CD4-positive, alpha-beta T cell treated with Interferon alpha-2 for 1 hour (primary cell): ENCODE data around the gene HMOX2.
A peak's percentile ranks its signal among the peaks of the same experiment; 100 is the strongest.

Experiments used
- DNase-seq, 2 donors: peaks; one replicate each; pipeline ENCODE4 v3.0.0-alpha.2; 2020 to 2022

HMOX2 gene

GRCh38 chr16:4525634-4526277, 49.6 kb downstream of the HMOX2 start:
- no peak for DNase-seq

DNA sequence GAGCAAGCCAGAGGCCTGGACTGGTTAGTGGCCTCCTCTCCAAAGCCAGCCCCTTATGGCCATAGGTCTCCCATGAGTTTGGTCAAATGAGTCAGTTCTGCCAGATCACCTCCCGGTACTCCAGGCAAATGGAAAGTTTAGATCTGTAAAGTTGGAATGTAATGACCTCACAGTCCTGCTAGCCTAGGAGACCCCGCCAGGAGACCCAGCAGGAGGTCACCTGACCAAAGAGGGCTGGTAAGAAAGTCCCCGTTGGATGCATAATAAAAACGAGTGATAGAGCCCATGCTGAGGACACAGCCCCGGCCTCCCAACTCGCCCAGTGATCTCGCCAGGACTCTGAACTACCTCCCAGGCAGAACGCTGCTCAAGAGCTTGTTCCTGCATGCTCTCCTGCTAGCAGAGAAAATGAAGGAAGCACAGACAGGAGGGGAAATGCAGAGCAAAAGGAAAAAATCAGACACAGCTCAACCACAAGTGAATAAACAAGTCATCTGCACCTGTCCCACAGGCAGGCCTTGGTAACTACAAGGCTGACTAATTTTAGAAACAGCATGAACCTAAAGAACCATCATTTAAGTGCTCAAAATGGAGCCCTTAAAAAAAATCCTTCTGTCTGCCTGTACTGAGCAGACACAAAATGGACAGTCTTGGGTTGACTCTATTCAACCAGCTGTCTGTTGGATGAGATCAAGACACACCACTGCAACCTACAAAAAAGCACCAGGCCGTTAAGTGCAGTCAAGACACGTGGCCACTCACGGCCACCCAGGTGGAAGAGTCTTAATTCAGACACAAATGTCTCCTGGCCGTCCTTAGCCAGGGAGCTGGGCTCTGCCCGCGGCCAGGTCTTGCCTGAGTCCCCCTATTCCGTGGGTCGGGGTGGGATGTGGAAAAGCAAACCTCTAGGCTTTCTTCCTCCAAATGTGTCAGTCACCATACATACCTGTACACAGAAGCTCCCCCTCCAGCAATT, 53.2 kb downstream of the HMOX2 start:
- no peak for DNase-seq

DNA sequence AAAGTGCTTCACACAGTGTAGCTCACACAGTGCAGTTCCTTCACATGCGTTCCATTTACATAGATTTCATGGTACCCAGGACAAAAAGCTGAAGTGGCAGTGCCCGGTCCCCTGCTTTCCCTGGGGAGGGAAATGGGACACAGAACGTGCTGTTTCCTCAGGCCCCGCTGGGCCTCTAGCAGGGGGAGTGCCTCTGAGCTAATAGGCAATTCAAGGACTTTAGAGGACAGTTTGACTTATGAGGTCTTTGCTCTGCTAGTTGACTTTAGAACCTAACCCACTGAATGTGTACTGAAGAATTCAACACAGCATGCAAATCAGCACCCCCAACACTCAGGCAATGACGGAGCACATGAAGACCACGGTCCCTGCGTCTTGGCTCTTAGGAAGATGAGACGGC, 55.6 kb downstream of the HMOX2 start:
- no peak for DNase-seq

- no peak for DNase-seq
Measured at GRCh38 chr16:4532238-4532637, 56.0 kb downstream of the HMOX2 start.

- no peak for DNase-seq
Measured at GRCh38 chr16:4533490-4533889, 57.3 kb downstream of the HMOX2 start.

DNA sequence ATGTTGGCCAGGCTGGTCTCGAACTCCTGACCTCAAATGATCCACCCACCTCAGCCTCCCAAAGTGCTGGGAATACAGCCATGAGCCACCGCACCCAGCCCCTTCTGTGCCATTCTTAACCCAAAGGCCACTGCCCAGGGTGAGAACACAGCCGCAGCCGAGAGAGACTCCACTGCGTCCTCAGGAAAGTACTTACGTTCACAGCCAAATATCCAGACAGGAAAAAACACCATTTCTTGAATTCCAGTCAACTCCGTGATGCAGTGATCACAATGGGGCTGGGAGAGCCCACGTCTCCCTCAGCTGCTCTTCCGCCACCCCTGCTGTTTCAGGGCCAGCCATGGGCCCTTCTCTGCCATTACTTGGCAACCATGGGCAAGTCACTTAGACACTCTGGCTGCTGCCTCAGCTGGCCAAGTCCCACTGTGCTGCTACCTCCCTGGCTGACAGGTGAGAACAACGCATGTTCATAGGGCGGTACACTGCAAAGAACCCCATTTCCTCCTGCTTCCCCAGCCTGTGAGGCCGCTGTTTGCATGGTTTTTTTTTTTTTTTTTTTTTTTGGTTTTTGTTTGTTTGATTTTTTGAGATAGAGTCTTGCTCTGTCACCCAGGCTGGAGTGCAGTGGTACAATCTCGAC, 58.1 kb downstream of the HMOX2 start:
- DNase-seq = peak; percentile 39 to 42

DNA sequence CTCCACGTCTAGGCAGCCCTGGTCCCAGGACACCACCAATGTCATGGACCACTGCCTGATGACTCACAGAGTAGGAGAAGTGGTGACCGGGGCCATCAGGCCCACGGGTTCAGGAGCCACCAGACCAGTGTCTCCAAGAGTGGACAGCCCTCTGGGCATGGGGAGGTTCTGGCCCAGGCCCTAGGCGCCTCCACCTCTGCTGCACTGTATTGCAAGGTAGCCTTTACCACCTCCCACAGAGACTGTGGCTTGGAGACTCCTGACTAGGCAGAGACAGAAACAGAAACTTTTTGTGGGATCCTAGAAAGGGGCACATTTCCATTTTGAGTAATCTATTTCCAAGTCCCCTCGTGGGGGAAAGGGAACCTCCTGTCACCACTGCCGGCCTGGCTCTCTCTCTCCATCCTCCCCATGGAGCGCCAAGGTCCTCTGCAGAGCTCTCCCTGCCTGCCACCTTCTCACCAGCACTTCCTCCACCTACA, 59.5 kb downstream of the HMOX2 start:
- DNase-seq = no peak

DNA sequence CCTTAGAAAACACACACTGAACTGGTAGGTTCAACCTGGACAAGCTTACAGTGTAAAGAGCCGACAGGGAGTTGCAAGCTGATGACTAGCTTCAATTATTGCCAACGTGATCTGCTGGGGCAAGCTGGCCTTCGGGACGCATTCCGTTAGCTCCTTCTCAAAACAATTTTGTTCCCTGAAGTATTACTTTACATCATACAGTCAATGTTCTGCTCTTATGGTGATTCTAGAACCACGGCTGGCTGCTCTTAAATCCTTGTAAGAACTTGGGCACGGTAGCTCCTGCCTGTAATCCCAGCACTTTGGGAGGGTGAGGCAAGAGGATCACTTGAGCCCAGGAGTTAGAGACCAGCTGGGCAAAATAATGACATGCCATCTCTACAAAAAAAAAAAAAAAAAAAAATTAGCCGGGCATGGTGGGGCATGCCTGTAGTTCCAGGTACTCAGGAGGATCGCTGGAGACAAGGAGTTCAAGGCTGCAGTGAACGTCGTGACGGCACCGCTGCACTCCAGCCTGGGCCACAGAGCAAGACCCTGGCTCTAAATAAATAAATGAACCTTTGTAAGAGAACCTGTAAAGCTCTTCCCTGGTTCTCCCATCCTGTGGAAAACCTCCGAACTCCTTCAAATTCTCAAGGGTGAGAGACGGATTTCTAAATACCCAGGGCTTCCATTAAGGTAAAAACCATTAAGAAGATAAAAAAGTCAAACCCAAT, 60.4 kb downstream of the HMOX2 start:
- no peak for DNase-seq

DNA sequence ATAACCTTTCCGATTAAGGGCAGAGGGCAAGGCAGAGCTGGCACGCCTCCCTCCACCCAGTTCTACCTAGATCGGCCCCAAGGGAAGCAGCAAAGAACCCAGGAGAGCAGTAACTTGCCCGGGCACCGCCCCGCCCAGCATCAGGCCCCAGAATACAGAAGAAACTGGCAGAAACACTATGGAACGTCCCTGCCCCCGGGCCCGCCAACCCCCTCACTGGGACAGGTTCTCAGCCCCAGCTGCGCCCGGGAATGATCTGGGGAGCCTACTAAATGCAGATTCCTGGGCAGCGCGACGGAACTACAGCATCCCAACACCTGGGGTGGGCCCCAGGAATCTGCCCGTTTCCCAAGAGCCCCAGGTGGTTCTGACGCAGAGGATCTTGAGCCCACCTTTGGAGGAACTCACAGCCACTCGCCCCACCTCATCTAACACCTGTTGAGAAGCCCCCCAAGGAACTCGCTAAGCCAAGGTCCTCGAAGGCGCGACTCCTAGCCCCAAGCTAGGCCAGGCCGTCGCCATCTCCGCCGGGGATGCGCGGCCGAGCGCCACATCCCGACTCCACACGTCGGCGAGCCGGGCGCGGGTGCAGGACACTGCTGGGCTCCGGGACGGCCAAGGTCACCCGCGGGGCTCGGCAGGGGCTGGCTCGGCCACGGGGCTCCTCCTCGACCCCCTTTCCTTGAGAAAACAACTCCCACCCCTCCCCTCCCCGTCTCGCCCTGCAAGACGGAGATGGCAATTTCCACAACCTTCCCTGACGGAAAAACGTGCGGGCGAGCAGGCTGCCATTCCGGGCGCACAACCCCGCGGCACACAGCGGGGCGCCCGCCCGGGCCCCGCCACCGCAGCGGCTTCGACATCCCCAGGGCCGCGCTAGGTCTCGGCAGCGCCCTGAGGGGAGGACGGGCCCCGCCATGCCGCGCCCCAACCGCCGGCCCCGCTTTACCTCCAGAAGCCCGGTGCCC, 61.5 kb downstream of the HMOX2 start:
- DNase-seq = no peak

DNA sequence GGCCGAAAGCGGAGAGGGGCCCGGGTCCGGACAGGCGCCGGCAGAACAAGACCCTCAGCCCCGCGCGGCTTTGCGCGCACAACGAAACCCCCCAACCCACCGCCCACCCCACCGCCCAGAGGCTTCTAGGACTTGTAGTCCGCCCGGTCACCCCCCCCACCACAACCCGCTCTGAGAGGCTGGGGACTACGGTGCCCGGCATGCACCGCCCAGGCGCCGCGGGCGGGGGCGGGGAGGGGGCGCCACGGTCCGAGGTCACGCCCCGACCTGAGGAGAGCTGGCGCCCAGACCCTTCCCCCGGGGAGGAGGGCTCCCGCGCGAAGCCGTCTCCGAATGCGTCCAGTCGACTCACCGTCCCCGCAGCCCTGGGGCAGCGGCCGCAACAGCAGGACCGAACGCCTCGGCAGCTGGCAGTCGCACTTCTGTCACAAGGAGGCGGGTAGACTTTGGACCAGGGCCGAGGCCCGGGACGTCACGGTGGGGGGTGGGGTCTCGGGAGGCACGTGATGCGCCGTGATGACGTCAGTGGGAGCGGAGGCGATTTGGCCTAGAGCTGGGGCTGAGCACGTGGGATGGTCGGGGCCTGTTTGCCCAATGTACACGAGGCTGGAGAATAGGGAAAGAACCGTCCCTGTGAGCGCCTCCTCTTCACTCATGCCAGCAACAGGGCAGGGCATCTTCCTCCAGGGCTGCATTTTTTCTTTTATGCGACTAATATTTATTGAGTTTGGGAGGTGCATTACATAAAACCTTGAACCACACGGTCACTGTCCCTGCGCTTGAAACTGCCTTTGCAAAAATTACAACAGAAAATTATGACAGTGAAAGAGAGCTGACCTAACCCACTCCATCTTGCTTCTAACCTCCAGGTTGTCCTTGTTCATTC, 62.4 kb downstream of the HMOX2 start, which contains the start of gene CDIP1:
Gene CDIP1, minus strand, starts transcription at position 424 of the 886 bp plus-strand sequence. CDS start 24,643 bp downstream, outside the sequence.
- peak; percentile 96 for DNase-seq

DNA sequence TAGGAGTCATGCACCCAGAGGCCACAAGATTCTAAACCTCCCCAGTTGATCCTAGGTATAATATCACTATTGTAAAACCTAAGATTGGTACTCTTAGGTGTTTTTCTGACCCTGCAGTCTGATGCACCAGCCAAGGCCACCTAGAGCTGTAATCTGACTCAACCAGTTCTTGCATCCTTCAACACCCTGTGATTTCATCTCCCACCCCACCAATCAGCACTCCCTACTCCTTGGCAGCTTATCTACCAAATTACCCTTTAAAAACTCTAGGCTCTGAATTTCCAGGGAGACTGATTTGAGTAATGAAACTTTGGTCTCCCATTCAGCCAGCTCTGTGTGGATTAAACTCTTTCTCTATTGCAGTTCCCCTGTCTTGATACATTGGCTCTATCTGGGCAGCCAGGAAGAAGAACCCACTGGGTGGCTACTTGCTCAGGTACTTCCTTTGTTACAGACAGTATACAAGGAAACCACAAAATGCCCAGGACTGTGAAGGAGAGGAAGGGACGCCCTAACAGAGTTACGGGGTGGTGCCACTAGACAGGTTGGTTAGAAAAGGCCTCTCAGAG, 63.6 kb downstream of the HMOX2 start:
- DNase-seq = no peak

DNA sequence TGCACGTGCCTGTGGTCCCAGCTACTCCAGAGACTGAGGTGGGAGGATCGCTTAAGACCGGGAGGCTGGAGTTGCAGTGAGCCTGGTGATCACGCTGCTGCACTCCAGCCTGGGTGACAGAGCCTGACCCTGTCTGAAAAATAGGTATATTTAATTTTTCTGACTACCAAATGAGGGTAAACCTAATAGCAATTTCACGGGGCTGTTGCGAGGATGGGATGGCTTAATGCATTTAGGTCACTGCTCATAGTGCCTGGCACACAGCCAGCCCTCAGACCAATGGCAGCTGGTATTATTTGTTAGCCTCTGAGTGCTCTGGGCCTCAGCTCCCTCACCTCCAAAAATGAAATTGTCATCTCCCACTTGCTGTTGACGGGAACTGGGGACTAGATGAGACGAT, 68.3 kb downstream of the HMOX2 start:
- no peak for DNase-seq

- no peak for DNase-seq
Measured at GRCh38 chr16:4548124-4548523, 71.9 kb downstream of the HMOX2 start.

DNA sequence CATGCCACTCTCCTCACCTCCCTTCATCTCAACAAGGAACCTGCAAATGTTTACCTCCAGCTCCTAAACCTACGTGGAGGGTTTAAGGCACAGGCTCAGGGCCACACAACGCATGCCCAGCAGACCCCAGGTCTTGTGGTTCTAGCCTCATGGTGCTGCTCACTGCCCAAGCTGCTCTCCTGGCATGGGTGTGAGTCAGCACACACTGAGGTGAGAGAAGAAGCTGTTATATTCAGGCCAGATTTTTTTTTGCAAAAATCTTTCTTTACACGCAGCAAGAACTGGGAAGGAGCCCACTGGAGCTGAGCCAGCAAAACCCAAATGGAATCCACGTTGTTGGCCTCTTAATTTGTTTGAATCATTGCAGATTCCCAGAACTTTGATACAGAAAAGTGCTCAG, 74.4 kb downstream of the HMOX2 start:
- DNase-seq = no peak

DNA sequence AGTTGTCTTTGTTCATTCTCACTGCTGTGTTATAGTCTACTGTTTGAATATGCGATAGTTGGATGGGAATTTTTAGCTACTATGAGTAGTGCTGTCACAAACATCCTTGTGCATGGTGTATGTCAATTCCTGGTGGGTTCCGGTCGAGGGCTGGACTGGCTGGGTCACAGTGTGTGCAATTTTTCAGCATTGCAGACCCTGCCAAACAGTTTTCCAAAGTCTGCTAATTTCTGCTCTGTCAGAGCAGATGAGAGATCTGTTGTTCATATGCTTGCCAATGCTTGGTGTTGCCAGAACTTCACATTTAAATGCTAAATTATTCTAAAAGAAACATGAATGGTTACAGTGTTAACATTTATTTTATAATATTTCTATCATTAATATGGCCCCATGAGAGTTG, 76.3 kb downstream of the HMOX2 start:
- no peak for DNase-seq

DNA sequence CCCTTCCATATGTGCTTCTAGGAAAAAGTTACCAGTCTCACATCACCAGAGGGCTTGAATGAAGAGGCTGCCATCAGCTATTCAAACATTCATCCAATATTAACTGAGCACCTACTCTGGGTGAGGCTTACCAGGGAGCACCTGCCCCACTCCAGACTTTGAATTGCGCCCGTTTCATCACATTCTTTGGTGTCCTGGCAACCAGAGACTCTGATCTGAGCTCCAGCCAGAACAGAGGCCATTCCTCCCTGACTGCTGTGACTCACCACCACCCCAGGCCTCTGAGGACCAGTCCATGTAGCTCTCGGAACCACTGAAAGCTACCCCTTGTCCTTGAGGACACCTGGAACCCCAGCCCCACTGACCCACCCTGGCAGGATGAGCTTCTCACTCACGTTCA, 79.9 kb downstream of the HMOX2 start, which contains the start of gene C16orf96:
Gene C16orf96, plus strand, starts transcription at position 229 of the 400 bp plus-strand sequence. Its CDS starts 150 bp downstream, at position 379.
- DNase-seq = no peak

DNA sequence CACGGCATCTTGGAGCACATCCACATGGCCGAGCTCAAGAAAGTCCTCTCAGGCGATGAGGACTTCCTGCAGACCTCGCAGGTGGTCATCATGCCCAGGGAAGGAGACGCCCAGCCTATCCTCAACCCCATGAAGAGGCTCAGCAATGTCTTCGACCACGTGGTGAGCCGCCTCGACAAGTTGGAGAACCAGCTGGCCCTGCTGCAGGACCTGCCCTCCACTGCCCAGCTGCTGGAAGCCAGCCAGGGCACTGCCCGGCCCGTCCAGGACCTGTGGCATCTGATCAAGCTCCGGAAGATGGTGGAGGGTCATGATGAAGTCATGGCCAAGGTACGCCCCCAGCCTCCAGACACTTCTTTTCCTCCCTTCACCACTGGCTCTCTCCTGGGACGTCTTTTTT, 80.4 kb downstream of the HMOX2 start:
- no peak for DNase-seq

- no peak for DNase-seq
Measured at GRCh38 chr16:4557973-4558372, 81.8 kb downstream of the HMOX2 start.
